ENCODE measurements around the gene ZBTB17.
"Not testable (repeated sequence)": the region's sequence is repeated elsewhere in the genome, so short reads cannot be mapped to it uniquely, and the experiment has no call there.

ZBTB17 gene

DNA sequence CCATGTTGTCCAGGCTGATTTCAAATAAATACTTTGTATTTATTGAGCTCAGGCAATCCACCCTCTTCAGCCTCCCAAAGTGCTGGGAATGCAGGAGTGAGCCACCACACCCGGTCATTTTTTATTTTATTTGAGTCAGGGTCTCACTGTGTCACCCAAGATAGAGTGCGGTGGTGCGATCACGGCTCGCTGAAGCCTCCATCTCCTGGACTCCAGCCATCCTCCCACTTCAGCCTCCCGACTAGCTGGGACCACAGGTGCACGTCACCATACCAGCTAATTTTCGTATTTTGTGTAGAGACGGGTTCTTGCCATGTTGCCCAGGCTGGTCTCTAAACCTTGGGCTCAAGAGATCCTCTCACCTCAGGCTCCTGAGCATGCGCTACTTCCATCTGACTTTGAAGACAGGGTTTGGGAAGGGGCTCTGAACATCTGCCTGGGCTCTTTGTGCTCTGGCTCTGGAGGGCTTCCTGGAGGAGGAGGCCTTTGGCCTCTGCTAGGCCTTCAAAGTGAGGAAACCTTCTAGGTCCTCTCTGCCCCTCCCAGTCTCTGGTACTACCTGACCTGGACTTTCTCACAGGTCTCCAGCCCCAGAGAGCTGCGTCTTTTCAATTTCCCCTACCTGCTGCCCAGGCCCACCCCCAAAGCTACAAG, 36.2 kb upstream of the ZBTB17 start:
- no peak for DNase-seq

DNA sequence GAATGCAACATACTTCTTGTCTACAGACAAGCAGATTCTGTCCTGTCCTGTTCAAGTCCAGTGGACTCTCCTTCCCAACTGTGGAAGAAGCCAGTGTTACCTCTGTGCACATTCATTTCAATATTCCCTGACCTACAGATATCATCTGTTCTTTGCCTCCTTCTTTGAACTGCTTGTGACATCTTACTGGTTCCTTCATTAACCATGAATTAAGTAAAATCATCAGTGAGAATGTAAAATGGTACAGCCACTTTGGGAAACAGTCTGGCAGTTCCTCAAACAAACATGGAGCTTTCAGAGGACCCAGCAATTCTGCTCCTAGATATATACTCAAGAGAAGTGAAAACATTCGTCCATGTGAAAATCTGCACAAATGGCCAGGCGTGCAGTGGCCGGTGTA, 34.9 kb upstream of the ZBTB17 start:
- no peak for DNase-seq

GRCh38 chr1:16009678-16010077, 33.8 kb upstream of the ZBTB17 start:
- no peak for DNase-seq

DNA sequence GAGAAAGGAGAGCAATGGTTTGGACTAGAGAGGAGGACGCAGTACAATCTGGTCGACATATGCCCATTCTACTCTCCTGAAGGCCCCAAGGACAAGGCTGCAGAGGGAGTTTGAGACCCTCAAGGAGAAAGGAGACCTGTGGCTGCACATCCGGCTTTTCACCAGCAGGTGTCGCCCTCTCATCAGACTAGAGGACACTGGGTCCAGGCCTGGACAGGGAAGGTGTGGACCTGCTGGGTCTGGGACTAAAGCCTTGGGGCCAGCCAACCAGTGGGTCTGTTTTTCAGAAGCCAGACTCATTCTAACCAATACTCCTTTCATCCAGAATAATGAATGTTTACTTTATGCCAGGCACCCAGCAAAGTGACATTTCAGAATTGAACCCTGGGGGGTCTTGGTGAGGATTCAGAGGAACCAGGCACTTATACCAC, 33.1 kb upstream of the ZBTB17 start:
- peak; percentile 32 for DNase-seq

GRCh38 chr1:16007671-16008341, 31.9 kb upstream of the ZBTB17 start:
- no peak for DNase-seq

DNA sequence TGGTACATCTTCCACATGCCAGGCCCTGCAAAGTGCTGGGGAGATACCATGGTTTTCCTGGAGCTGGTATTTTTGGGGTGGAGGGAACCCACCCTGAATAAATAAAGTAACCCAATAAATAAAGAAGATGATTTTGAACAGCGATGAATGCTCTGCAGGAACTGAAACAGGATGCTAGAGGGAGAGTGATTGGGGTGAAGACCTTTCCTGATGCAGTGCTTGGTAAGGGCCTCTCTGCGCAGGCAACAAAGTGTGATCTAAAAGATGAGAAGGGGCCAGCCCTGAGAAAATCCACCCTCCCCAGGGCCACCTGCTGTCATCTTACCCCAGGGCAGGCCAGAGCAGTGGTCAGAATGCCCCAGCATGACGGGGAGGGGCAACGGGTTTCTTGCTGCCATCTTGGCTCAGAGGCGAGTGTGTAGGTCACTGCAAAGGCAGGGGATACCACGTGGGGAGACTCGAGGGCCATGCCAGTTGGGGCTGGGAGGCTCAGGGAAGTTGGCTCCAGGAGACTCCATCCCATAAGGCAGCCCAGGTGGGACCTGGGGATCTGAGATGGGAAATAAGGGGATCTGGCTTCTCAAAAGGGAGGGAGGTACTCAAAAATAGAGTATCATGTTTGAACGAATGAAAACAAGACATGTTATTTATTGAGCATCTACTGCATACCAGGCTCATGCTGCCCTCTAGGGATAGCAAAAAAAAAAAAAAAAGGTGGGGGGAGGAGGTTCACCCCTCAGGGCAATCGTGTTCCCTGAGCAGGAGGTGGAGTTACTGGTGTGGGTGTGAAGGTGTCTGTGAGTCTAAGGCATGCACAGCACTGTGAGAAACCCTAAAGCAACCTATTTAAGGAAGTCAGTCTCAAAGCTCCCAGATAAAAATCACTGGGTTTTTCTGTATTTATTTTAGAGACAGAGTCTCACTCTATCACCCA, 30.9 kb upstream of the ZBTB17 start:
- DNase-seq, result no peak

DNA sequence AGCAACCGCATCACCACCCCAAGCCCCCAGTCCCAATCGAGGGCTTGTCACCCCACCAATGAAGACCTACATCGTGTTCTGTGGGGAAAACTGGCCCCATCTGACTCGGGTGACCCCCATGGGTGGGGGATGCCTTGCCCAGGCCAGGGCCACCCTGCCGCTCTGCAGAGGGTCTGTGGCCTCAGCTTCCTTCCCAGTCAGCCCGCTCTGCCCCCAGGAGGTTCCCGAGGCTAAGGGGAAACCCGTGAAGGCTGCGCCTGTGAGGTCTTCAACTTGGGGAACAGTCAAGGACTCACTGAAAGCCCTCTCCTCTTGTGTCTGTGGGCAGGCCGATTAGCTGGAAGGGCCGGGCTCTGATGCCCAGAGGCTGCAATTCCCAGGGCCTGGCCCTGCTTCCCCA, 30.1 kb upstream of the ZBTB17 start:
- DNase-seq, result no peak

GRCh38 chr1:16005597-16005996, 29.7 kb upstream of the ZBTB17 start:
- no peak for DNase-seq

DNA sequence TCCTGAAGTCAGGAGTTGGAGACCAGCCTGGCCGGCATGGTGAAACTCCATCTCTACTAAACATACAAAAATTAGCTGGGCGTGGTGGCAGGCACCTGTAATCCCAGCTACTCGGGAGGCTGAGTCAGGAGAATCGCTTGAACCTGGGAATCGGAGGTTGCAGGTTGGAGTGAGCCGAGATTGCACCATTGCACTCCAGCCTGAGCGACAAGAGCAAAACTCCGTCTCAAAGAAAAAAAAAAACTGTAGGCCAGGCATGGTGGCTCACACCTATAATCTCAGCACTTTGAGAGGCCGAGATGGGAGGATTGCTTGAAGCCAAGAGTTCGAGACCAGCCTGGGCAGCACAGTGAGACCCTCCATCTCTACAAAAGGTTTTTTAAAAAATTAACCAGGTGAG, 25.4 kb upstream of the ZBTB17 start:
- not testable (repeated sequence) for DNase-seq

- no peak for DNase-seq
Measured at GRCh38 chr1:15998929-15999328, 23.0 kb upstream of the ZBTB17 start.

DNA sequence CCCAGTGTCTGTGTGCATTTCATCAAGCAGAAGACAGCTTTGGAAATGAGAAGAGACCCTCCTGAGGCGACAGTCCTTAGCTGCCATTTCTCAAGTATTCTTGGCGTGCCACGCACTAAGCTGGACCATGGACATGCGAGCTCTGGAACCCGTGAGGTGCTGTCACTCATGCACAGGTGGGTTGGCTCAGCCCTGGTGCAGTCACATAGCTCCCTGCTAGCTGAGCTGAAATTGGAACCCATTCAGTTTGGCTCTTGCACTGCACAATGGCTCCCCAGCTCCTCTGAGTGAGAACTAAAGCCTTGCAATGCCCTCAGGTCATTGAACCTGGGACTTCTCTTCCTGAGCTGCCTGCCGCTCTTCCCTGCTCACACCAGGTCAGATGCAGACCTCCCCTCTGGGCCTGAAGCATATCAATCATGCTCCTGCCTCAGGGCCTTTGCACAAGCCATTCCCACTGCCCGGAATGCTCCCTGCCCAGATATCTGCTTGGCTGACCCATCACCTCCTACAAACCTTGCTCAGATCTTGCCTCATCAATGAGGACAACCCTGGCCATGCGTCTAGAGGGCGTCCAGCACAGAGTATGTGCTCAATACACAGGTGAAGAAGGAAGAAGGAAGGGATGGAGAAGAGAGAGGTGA, 21.9 kb upstream of the ZBTB17 start:
- DNase-seq, result no peak

DNA sequence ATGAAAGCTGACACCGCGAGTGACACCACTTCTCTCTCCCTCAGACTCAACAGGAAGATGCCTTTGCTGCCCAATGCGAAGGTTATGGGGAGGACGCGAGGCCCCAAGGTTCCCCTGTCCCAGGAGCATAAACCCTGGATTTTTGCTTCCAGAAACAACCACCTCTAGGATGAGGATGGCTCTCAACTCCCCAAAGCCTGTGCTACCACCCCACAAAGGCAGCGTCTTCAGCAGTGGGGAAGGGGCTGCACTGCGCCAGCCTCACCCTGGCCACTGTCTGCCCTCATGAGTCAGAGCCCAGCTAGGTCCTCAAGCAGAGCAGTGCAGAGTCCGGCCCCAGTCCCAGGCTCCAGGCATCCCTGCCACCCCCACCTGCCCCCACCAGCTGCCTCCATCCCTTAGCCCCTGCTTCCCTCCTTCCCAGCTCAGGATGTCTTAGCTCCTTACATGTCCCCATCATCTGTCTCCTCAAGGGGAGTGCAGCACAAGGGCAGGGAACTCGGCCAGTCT, 21.2 kb upstream of the ZBTB17 start:
- no peak for DNase-seq

DNA sequence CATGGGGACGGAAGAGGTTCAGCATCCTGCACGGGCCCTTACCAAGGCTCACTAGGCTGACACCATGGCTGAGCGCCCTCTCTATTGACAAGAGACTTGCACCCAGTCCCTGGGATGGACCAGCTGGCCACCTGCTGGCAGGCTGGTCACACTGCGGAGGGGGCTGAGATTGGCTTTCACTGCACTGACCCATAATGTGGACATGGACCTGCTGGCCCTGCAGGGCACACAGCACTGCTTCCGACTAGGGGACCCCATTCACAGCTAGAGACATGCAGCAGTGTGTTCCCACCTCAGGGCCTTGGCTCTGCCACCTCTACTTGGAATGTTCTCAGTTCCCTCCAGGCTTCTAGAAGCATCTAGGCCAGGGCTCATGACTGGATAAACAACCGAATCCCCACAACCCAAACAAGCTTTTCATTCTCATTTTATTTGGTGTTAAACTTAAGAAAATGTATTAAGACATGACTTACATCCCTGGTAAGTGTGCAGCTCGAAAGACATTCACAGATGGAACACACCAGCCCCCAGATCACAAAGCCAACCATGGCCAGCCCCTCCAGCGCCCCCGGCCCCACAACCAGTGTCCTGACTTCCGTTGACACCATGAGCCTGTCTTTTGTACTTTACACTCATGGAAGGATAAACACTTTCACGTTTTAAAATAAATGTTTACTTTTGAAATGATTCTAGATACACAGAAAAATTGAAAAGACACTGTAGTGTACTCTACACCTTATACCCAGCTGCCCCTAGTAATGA, 18.9 kb upstream of the ZBTB17 start:
- DNase-seq, result peak; percentile 17

DNA sequence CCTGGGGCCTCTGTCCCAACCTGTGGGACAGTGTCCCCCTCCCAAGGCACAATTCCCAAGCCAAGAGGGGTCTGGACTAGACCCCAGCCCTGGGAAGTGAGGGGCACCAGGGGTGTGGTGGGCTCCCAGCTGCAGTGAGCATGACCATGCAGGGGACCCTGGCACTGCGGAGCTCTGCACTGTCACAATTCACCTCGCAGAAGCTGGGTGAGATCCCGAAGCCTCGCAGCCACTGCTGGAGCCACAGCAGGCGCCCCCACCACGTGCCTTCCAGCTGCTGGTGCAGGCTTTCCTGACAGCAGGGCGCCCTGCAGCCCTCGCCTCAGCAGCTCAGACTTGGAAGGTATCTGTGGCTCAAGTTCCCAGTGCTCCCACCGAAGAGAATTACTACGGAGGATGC, 18.2 kb upstream of the ZBTB17 start:
- no peak for DNase-seq

GRCh38 chr1:15993666-15994065, 17.8 kb upstream of the ZBTB17 start:
- DNase-seq, result no peak

- no peak for DNase-seq
Measured at GRCh38 chr1:15992582-15993500, 16.9 kb upstream of the ZBTB17 start.

DNA sequence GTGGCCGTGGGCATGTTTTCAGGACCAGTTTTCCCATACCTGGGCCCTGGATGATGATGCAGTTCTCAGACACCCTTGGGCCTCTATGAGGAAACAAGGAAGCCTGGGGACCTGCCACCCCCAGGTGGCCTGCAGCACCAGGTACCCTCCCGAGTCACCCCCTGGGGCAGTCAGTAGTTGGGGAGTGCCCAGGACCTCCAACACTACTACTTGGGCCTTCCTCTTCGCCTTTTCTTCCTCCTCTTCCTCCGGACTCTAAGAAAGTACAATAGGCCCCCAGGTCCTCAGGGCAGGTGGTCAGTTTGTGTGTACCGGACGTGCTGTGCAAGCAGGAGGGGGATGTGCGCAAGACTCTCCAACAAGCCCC, 16.3 kb upstream of the ZBTB17 start:
- DNase-seq, result no peak

- no peak for DNase-seq
Measured at GRCh38 chr1:15991427-15992186, 15.7 kb upstream of the ZBTB17 start.

DNA sequence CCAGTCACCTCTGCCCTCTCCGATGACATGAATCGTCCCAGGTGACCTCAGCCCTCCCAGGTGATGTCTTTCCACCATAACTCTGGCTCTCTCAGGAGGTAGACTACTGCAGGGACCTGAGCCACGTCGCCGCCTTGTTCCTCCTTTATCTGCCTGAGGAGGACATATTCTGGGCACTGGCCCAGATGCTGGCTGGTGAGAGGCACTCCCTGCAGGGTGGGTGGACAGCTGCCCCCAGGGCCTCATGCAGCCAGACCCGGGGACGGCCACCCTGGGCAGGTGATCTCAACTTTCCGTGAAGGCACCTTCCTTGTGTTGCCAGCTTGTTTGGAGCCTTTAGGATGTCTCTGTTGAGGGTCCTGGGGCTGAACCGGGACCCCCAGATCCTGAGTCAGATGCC, 13.9 kb upstream of the ZBTB17 start:
- DNase-seq, result no peak
